GM19467 (cell line): ENCODE results near the gene ATF3.
"Not testable (repeated sequence)": the region's sequence is repeated elsewhere in the genome, so short reads cannot be mapped to it uniquely, and the experiment has no call there.

Experiments
- ATAC-seq: cut with Tn5 transposase; IDR thresholded peaks from one replicate; pipeline ENCODE4 v1.9.1; 2021; ENCODE audit warnings: mild to moderate bottlenecking, moderate library complexity; ENCODE audit not compliant: unreplicated experiment

Gene ATF3

DNA sequence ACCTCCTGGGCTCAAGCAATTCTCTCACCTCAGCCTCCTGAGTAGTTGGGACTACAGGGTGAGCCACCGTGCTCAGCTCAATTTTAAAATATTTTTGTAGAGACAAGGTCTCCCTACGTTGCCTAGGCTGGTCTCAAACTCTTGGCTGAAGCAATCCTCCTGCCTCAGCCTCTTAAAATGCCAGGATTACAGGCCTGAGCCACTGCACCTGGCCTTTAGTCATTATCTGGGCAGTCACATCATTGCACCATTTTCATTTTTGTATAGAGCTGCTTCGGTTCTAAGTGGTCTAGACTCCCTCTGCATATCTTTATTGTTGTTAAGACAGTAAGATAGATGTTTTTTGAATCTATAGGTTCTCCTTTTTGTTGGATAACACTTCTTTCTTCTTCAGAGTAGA is 39.9 kb downstream of the ATF3 start:
- ATAC-seq = no peak

DNA sequence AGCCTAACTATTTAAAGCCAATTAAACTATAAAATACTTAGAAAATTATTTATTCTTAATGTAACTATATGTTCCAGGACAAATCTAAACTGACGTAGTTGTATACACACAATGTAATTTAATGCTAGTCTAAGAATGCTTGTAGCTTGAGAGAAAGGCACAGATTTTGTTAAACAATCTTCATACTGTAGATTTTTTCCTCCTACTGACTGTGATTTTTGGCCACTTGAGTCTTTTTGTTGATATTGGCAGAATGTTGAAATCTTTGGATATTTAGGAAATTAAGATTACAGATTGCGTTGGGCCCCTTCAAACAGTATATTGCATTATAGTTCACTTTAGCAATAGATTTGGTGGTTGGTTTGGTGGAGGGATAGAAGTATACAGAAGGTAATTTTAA is 40.5 kb downstream of the ATF3 start:
- ATAC-seq = no peak

- ATAC-seq = no peak
Measured at GRCh38 chr1:212650228-212650627, 41.7 kb downstream of the ATF3 start.

DNA sequence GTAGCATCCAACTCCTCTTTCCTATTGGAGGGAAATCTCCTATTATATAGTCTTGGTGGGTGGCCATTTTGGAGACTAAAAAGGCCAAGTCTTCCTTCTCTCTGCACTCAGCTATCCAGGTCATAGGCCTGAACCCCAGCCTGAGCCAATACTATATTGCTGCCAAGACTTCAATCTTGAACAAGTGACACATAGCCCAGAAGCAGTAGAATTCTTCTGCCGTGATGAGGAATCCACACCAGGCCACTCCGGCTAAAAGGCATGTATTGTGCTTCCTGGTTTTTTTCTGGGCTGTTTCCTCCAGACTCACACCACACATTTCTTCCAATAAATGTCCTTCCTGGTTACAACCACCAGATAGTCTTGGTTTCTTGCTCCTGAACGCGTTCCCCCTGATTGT is 43.0 kb downstream of the ATF3 start:
- ATAC-seq = no peak

- no peak for ATAC-seq
Measured at GRCh38 chr1:212651977-212652376, 43.4 kb downstream of the ATF3 start.

DNA sequence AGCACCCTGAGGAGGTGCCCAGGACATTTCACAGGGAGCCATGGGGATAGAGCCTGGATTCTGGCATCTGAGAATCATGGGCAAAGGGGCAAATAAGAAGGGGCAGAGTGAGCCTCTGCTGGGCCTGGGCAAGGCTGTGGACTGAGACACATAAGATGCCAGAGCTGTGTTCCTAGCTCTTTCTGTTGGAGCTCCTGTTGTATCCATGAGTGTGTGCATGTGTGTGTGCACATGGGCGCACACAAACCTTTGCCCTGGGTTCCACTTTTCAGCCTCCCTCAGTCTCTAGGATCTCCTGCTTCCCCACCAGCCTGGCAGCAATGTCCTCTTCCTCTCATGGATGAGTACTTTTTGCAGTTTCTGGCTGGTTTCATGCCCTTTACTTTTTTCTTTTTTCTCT is 44.0 kb downstream of the ATF3 start:
- ATAC-seq = no peak

DNA sequence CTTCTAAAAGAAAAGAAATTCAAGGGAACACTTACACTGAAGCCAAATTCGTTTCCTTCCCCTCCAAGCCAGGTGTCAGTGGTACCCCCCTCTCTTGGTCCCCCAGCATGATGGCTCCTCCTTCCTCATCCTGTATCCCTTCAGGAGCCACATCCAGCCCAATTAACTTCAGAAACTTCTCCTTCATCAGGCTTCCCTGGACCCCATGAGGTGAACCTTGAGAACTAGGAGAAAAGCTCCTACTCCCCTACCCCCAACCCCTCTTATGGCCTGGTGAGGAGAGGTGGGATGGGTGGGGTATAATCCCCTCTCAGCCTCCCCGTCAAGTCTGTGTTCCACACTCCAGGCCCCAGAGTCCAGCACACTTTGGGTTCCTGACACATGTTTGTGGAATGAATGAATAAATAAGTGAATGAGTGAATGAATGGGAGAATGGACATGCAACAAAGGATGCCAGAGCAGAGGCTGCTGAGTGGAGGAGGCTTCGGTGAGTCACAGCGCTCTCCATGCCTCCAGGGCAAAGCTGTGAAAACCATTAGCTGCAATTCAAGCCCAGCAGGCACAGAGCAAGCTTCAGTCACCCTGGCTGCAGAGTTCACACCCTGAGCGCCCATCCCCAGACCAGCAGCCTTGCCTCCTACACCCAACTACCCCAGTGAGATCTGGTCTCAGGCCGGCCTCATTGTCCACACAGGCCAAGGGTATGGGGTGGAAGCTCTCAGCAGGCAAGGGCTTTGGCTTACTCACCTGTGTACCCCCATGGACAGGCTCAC is 47.3 kb downstream of the ATF3 start:
- no peak for ATAC-seq

DNA sequence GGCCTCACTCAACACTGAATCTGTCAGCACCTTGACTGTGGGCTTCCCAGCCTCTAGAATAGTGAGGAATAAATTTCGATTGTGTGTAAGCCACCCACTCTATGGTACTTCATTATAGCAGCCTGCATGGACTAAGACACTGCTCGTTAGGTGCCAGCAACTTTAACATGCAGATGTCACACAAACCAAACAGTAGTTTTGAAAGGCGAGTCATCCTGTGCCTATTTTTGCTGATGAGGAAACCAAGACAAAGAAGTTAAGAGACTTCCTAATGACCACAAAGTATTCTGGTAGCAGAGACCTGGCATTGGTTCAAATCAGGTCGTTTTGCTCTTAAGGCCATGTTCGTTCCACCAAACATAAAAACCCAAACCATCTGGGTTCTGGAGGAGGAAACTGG is 48.2 kb downstream of the ATF3 start:
- ATAC-seq = no peak

- ATAC-seq = not testable (repeated sequence)
Measured at GRCh38 chr1:212658250-212658649, 49.7 kb downstream of the ATF3 start.

DNA sequence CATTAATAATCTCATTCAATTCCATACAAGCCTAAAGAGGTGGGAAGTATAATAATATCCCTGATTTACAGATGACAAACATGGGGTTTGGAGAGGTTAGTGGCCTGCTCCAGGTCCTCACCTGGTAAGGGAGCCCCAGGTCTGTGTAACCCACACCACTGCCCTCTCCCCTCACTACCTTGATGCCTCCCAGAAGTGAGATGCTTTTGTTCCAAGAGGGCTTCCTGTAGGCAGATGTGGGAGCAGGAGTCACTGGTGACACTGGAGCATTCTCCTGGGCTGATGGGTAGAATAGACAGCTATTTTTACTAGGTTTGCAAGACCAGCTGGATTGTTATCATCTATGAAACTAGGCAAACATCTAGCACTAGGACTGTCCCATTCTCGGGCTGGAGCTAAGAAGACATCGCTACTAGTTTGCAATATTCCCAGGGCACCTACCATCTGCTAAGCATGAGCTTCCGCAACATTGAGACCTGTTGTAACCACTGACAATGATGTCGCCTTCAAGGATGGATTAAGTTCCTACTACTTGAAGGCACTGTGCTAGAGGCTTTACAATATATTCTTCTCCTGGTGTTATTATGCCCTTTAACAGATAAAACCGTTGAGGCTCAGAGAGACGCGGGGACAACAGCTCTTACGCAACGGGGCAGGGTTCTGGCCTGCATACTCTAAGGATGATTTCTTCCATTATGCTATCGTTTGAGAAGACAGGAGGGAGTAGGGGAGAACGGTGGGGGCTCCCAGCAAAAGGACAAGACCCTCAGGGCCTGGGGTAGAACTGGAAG is 56.0 kb downstream of the ATF3 start:
- ATAC-seq = no peak

DNA sequence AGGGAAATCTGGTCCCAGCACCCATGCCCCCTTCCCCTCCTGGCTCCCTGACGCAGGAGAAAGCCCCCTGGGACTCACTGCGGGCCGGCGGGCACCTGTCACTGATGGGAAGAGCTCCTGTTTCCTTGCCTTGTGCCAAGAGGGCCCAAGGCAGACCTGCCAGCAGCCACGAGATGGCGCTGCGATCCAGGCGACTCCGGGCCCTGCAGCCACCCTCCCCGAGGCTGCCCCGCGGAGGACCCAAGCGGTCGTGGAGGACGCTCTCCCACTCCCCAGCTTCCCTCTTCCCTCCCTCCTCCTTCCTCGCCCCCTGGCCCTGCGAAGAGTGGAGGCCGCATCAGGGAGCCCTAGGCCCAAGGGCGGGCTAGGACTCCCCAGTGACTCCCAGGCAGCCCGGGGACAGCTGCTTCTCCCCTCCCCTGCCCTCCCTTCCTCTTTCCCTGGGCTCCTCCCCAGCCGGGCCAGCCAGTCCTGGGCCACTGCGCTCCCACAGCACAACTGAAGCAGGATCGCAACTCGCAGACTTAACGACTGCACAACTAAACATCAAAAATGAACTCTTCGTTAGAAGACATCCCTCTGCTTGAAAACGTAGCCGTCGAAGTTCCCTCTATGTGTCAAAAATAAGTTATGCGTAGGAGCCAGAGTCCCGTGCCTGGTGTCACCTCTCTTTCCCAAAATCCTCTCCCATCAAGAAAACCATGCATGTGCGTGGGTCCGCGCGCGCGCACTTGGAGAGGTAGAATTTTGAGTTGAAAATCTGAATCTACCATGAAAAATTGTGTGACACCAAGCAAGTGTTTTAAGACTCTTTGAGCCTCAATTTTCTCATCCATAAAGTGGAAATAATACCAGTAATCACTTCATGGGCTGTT is 56.9 kb downstream of the ATF3 start:
- ATAC-seq = peak; percentile 86

DNA sequence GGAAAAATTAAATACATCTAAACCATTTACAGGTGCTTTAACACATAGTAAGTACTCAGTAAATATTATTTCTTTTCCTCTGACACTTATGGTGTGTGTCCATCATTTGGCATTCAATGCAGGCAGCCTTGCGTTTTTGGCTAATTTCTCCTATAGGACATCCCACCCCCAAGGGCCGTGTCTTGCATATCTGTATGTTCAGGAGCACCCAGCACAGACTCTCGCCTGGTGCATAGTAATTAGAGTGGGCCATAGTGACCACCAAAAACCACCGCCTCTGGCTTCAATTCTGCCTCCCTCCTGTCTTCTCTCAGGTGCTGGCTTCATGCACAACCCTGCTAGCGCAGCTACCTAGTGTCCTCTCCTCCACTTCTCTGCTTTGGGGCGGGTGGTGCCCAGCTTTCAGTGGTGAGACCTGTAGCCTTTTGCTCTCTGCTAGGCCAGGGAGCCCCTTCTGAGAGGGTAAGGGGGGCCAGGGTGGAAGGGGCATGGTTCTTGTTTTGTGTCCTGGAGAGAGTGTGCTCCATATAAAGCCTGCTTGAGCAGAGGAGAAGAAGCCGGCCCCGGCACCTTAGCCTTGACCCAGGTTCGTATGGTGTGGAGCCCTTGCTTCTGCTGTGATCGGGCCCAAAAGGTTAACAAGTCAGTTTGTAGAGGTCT is 57.7 kb downstream of the ATF3 start:
- no peak for ATAC-seq

GRCh38 chr1:212667223-212668139 is 58.9 kb downstream of the ATF3 start:
- ATAC-seq = no peak

- no peak for ATAC-seq
Measured at GRCh38 chr1:212668477-212668876, 59.9 kb downstream of the ATF3 start.

DNA sequence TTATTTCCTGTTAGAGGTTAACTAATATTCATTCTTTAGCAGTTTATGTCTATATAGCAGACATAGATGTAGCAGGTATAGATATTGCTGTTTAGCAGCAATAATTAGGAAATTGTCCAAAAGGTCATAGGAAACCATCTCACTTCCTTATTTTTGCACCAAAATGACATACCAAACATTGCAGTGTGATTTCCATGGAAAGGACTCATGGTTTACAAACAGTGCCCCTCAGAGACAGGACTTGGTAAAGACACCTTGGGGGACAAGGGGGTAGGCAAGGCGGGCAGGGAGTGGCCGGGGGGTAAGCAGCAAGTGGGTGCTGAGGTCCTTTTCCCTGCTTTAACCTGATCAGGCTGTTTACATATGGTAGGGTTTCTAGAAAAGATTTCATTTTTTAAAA is 60.5 kb downstream of the ATF3 start:
- no peak for ATAC-seq

- no peak for ATAC-seq
Measured at GRCh38 chr1:212669600-212669999, 61.0 kb downstream of the ATF3 start.

DNA sequence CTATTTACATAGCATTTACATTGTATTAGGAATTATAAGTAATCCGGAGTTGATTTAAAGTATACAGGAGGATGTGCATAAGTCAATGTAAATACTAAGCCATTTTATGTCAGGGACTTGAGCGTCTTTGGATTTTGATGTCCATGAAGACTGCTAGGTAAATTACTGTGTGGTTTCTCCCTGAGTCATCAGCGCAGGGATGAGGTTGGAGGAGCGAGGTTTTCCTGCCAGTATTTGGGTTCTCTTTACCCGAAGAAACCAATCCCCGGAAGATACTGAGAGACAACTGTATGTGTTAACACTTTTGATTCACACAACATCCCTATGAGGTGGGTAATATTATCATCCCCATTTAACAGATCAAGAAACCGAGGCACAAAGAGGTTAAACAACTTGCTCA is 61.7 kb downstream of the ATF3 start:
- ATAC-seq = no peak
